Hepatocyte (in vitro differentiated cells): ENCODE measurements around the gene PARVG. TPM values are rescaled to one million over a fixed set of nuclear protein-coding genes. Genes with fewer than 3 reads are reported as not detected.

Experiments used
- DNase-seq: peaks from one replicate; pipeline ENCODE4 v3.0.0-alpha.2; 2016; ENCODE audit warnings: low spot score
- H2AFZ ChIP-seq: fragments of 200-600 bp; sonication (generic); 2 replicates; pipeline ENCODE4 v1.6.0; 2016; ENCODE audit warnings: antibody characterized with exemption, mild to moderate bottlenecking
- H3K27ac ChIP-seq: fragments of 200-600 bp; sonication (generic); 2 replicates; pipeline ENCODE4 v1.5.1; 2016; ENCODE audit warnings: mild to moderate bottlenecking
- H3K27me3 ChIP-seq: fragments of 200-600 bp; sonication (generic); 2 replicates; pipeline ENCODE4 v1.6.1; 2016
- H3K36me3 ChIP-seq: fragments of 200-600 bp; sonication (generic); replicated peaks from 2 replicates; pipeline ENCODE4 v1.5.1; 2016; ENCODE audit warnings: low read depth; ENCODE audit not compliant: insufficient read depth
- H3K4me1 ChIP-seq: fragments of 200-600 bp; sonication (generic); 2 replicates; pipeline ENCODE4 v1.5.1; 2016; ENCODE audit warnings: mild to moderate bottlenecking, moderate library complexity; ENCODE audit not compliant: insufficient read depth
- H3K4me2 ChIP-seq: fragments of 200-600 bp; sonication (generic); 2 replicates; pipeline ENCODE4 v1.6.0; 2016
- H3K4me3 ChIP-seq: fragments of 200-600 bp; sonication (generic); 2 replicates; pipeline ENCODE4 v1.5.1; 2016; ENCODE audit warnings: mild to moderate bottlenecking
- H3K79me2 ChIP-seq: fragments of 200-600 bp; sonication (generic); 2 replicates; pipeline ENCODE4 v1.6.0; 2017; ENCODE audit warnings: mild to moderate bottlenecking
- H3K9me2 ChIP-seq: fragments of 200-600 bp; sonication (generic); replicated peaks from 2 replicates; pipeline ENCODE4 v1.6.0; 2017; ENCODE audit warnings: mild to moderate bottlenecking; ENCODE audit not compliant: insufficient read depth
- H3K9me3 ChIP-seq: fragments of 200-600 bp; sonication (generic); 2 replicates; pipeline ENCODE4 v1.5.1; 2016; ENCODE audit warnings: low read depth, mild to moderate bottlenecking
- H4K20me1 ChIP-seq: fragments of 200-600 bp; sonication (generic); 2 replicates; pipeline ENCODE4 v1.6.0; 2016; ENCODE audit warnings: mild to moderate bottlenecking; ENCODE audit not compliant: insufficient read depth, poor library complexity, severe bottlenecking
- CTCF ChIP-seq: fragments of 200-600 bp; sonication (generic); IDR thresholded peaks from 2 replicates; pipeline ENCODE4 v1.5.1; 2016; ENCODE audit warnings: antibody characterized with exemption, mild to moderate bottlenecking; ENCODE audit not compliant: poor library complexity
- EZH2 ChIP-seq: fragments of 200-600 bp; sonication (generic); IDR thresholded peaks from 2 replicates; pipeline ENCODE4 v1.6.1; 2016; ENCODE audit warnings: antibody characterized with exemption, mild to moderate bottlenecking, borderline replicate concordance
- EZH2phosphoT487 ChIP-seq: fragments of 200-600 bp; sonication (generic); IDR thresholded peaks from one replicate; pipeline ENCODE4 v1.6.1; 2018; ENCODE audit warnings: antibody characterized with exemption, mild to moderate bottlenecking, low read depth, moderate library complexity; ENCODE audit not compliant: unreplicated experiment, severe bottlenecking
- WGBS: methylation state at CpG from one replicate; pipeline ENCODE4 v1.1.6; 2016; ENCODE audit warnings: low lambda C conversion rate; ENCODE audit errors: missing lambda C conversion rate; 5-methylcytosine and 5-hydroxymethylcytosine counted together
- polyA plus RNA-seq: library from polyadenylated mRNA; unstranded; fragments of >200 nt; fragmentation: Nextera tagmentation; extraction: Ambion mirVana; gene quantifications from 2 replicates; pipeline ENCODE4 v1.2.1, GENCODE V29; 2016
- total RNA-seq: library from RNA; depleted of rRNA; stranded (reverse); fragments of >200 nt; gene quantifications from 2 replicates; pipeline ENCODE4 v1.2.3, GENCODE V29; 2014

PARVG gene
- total and polyA plus RNA-seq, 2 experiments from 2014 or later, result 0.77 to 1.00 TPM

- TF ChIP-seq EZH2phosphoT487, result no peak
- no peak for TF ChIP-seq CTCF
- no peak for TF ChIP-seq EZH2
Measured at GRCh38 chr22:44207173-44207980, 26.7 kb downstream of the PARVG start.

GRCh38 chr22:44207981-44208317 is 27.2 kb downstream of the PARVG start:
- DNase-seq, result no peak
- H3K79me2 ChIP-seq, result no peaks in the 10 kb centered on the region
- H3K4me3 ChIP-seq, result no peak overlapping the region
- 72% methylated on average over 4 of the region's 4 CpGs for WGBS
- H4K20me1 ChIP-seq, result no peaks in the 10 kb centered on the region
- H3K36me3 ChIP-seq, result no peaks in the 10 kb centered on the region
- no peak overlapping the region for H3K27ac ChIP-seq
- no peak overlapping the region for H2AFZ ChIP-seq
- peaks cover 6% of the 10 kb centered on the region for H3K4me1 ChIP-seq
- H3K9me2 ChIP-seq, result no peaks in the 10 kb centered on the region
- no peak overlapping the region for H3K4me2 ChIP-seq
- no peak for TF ChIP-seq EZH2
- no peak for TF ChIP-seq EZH2phosphoT487
- no peak for TF ChIP-seq CTCF
- H3K9me3 ChIP-seq, result no peaks in the 10 kb centered on the region
- peaks cover 2% of the 10 kb centered on the region for H3K27me3 ChIP-seq

More at GRCh38 chr22:44207173-44207980, 26.7 kb downstream of the PARVG start:
- Histone ChIP-seq H3K9me3 (no peaks in the 10 kb centered on the region), H3K4me2 (no peak overlapping the region), H3K79me2 (no peaks in the 10 kb centered on the region), H3K27me3 (peaks cover 2% of the 10 kb centered on the region), H3K9me2 (no peaks in the 10 kb centered on the region), H3K36me3 (no peaks in the 10 kb centered on the region), H3K4me3 (no peak overlapping the region), H3K4me1 (peaks cover 3% of the 10 kb centered on the region), H2AFZ (no peak overlapping the region), H4K20me1 (no peaks in the 10 kb centered on the region), H3K27ac (no peak overlapping the region)
- no peak for DNase-seq
- 95% methylated on average over 9 of the region's 16 CpGs for WGBS

- WGBS, result 93% methylated on average over 3 of the region's 3 CpGs
- no peak for DNase-seq
Measured at GRCh38 chr22:44209343-44209742, 28.6 kb downstream of the PARVG start.

More at GRCh38 chr22:44209343-44209742, 28.6 kb downstream of the PARVG start:
- H4K20me1 ChIP-seq, result no peaks in the 10 kb centered on the region
- H3K27me3 ChIP-seq, result peaks cover 2% of the 10 kb centered on the region
- peaks cover 6% of the 10 kb centered on the region for H3K4me1 ChIP-seq
- TF ChIP-seq CTCF (no peak), EZH2 (no peak), EZH2phosphoT487 (no peak)
- no peak overlapping the region for H3K4me3 ChIP-seq
- no peaks in the 10 kb centered on the region for H3K79me2 ChIP-seq
- no peak overlapping the region for H2AFZ ChIP-seq
- H3K4me2 ChIP-seq, result no peak overlapping the region
- H3K9me2 ChIP-seq, result no peaks in the 10 kb centered on the region
- H3K9me3 ChIP-seq, result no peaks in the 10 kb centered on the region
- no peak overlapping the region for H3K27ac ChIP-seq
- H3K36me3 ChIP-seq, result no peaks in the 10 kb centered on the region
